Embryonic facial prominence (tissue), 1 donor: ENCODE data around the gene MYADM.
"Not testable (repeated sequence)": the region's sequence is repeated elsewhere in the genome, so short reads cannot be mapped to it uniquely, and the experiment has no call there.

Source experiments
- DNase-seq: peaks from one replicate; pipeline ENCODE4 v3.0.0-alpha.2; 2016; ENCODE audit errors: extremely low spot score

MYADM gene

GRCh38 chr19:53867225-53868090, at the start of gene MYADM:
TSS of gene MYADM (plus strand) at chr19:53867883. CDS start at chr19:53873530, 5,647 bp downstream.
- peak; percentile 98 for DNase-seq

- no peak for DNase-seq
Observed at GRCh38 chr19:53818756-53819155, 48.9 kb upstream of the MYADM start.

GRCh38 chr19:53819861-53820260, 47.8 kb upstream of the MYADM start:
- DNase-seq = no peak

- DNase-seq = no peak
Observed at GRCh38 chr19:53823380-53824120, 44.1 kb upstream of the MYADM start.

- DNase-seq = no peak
Observed at GRCh38 chr19:53824134-53824611, 43.5 kb upstream of the MYADM start, which contains the start of gene NLRP12. TSS of gene NLRP12 (minus strand) at chr19:53824314. CDS start at chr19:53824174, 140 bp downstream.

- no peak for DNase-seq
Observed at GRCh38 chr19:53826876-53827275, 40.8 kb upstream of the MYADM start.

GRCh38 chr19:53828531-53828930, 39.2 kb upstream of the MYADM start:
- DNase-seq = no peak

- not testable (repeated sequence) for DNase-seq
Observed at GRCh38 chr19:53832861-53833260, 34.8 kb upstream of the MYADM start.

GRCh38 chr19:53838446-53838845, 29.2 kb upstream of the MYADM start:
- not testable (repeated sequence) for DNase-seq

- not testable (repeated sequence) for DNase-seq
Observed at GRCh38 chr19:53840241-53840640, 27.4 kb upstream of the MYADM start.

- DNase-seq = not testable (repeated sequence)
Observed at GRCh38 chr19:53840914-53841313, 26.8 kb upstream of the MYADM start.

- no peak for DNase-seq
Observed at GRCh38 chr19:53844849-53845246, 22.8 kb upstream of the MYADM start.

GRCh38 chr19:53847555-53847954, 20.1 kb upstream of the MYADM start:
- DNase-seq = no peak

- no peak for DNase-seq
Observed at GRCh38 chr19:53849237-53849676, 18.4 kb upstream of the MYADM start.

GRCh38 chr19:53853707-53854106, 14.0 kb upstream of the MYADM start:
- DNase-seq = no peak

- no peak for DNase-seq
Observed at GRCh38 chr19:53864308-53864836, 3.3 kb upstream of the MYADM start.

GRCh38 chr19:53865523-53865917, 2.2 kb upstream of the MYADM start:
- DNase-seq = no peak

GRCh38 chr19:53865918-53866864, 1.5 kb upstream of the MYADM start:
- no peak for DNase-seq

- DNase-seq = no peak
Observed at GRCh38 chr19:53866865-53867224, 838 bp upstream of the MYADM start.

- no peak for DNase-seq
Observed at GRCh38 chr19:53868091-53868891, 608 bp downstream of the MYADM start.
